GM21737 (cell line): ENCODE measurements around the gene KLHL10.

Source experiments
- ATAC-seq: cut with Tn5 transposase; IDR thresholded peaks from one replicate; pipeline ENCODE4 v1.9.1; 2021; ENCODE audit warnings: mild to moderate bottlenecking, moderate library complexity; ENCODE audit not compliant: unreplicated experiment

The KLHL10 gene

DNA sequence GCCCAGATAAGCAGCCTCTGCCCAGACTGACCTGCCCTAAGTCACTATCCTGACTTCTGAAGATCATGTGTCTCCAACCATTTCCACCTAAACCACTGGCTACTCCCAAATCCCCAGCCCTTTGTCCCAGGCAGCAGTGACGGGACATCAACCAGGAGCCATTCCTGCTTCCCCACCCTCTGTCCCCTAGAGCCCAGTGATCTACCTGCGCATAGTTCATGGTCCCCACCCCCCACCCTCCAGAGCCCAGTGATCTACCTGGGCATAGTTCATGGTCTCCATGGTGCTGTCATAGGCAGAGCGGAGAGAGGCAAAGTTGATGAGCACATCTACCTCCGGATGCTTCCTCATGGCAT lies 54.4 kb downstream of the KLHL10 start:
- ATAC-seq, result no peak

GRCh38 chr17:41893384-41893783 lies 55.8 kb downstream of the KLHL10 start:
- ATAC-seq, result no peak

GRCh38 chr17:41894791-41895331 lies 57.2 kb downstream of the KLHL10 start:
- ATAC-seq, result no peak

DNA sequence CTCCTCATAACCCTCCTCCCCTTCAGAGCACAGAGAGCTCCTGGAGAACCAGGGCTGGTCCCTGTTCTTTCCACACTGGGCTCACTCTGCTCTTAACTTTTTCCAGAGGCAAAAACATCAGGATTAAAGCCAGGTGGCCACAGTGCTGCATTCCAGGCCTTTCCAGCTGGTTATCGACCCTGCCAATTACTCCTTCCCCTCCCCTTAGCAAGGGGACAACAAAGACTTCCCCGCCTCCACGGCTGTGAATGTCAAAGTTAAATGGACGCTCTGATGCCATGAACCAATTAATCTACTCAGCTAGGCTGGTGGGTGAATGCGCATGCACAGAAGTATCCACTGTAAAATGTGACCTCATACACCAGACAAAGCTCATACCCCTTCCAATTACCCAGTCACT lies 58.0 kb downstream of the KLHL10 start:
- no peak for ATAC-seq

GRCh38 chr17:41896726-41897125 lies 59.1 kb downstream of the KLHL10 start:
- ATAC-seq, result no peak
